Astrocyte (in vitro differentiated cells and primary cell): Measurements from ENCODE around the gene LAMA4.

Experiments
- EZH2 ChIP-seq: IDR thresholded peaks from 2 replicates; pipeline ENCODE4 v1.6.1; 2012; ENCODE audit warnings: mild to moderate bottlenecking, low read length, inconsistent platforms; ENCODE audit not compliant: insufficient read depth
- TF ChIP-seq, protein P1 (sequence below): IDR thresholded peaks from 2 replicates; pipeline ENCODE4 v1.5.1; 2011; ENCODE audit warnings: low read depth, mild to moderate bottlenecking, inconsistent platforms, low read length, moderate library complexity; ENCODE audit not compliant: insufficient read depth

DNA sequence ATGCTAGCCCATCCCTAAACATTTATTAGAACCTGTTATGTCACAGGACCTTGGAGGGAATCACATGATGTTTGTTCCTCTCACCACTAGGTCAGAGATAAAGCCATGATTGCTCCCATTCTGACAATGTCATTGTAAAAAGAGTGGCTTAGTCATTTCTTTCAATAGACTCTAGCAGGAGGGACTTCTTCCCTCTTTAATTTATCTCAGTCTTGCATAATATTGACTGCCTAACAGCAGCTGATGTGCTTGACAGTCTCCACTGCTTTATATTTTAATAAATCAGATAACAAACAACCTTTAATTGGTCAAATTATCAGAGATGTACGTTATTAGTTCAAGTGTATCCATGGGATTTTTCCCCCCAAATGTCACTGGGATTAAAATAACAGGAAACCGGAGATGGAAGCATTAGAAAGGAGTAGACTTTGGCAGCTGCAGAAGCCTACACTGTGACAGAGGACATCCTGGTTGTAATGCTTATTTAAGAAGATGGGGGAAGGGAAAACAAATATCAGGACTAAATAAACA lies 39.6 kb downstream of the LAMA4 start:
- TF ChIP-seq EZH2 = no peak
- TF ChIP-seq, protein P1, sequence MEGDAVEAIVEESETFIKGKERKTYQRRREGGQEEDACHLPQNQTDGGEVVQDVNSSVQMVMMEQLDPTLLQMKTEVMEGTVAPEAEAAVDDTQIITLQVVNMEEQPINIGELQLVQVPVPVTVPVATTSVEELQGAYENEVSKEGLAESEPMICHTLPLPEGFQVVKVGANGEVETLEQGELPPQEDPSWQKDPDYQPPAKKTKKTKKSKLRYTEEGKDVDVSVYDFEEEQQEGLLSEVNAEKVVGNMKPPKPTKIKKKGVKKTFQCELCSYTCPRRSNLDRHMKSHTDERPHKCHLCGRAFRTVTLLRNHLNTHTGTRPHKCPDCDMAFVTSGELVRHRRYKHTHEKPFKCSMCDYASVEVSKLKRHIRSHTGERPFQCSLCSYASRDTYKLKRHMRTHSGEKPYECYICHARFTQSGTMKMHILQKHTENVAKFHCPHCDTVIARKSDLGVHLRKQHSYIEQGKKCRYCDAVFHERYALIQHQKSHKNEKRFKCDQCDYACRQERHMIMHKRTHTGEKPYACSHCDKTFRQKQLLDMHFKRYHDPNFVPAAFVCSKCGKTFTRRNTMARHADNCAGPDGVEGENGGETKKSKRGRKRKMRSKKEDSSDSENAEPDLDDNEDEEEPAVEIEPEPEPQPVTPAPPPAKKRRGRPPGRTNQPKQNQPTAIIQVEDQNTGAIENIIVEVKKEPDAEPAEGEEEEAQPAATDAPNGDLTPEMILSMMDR = no peak
